ENCODE measurements around the gene NKD2. TPM values are rescaled to one million over a fixed set of nuclear protein-coding genes. Genes with fewer than 3 reads are reported as not detected.

Gene NKD2
- total and polyA plus RNA-seq, 7 donors = 0.08 to 0.96 (median 0.63) TPM; not detected in 1

DNA sequence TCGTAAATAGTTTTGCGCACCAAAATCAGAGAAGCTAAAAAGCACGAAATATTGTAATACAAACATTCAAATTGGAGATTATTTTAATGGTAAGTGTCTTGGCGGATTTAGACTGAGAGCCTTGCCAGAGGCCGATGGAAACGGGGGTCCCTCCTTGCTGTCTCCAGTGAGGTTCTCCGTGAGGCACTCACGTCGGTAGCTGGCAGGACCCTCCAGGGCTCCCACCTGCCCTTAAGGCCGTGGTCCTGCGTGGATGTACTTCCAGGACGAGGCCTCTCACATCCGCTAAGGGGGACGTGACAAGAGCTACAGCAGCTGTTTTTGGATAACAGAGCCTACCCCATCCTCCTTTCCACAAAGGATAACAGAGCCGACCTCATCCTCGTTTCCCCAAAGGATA is 7.9 kb downstream of the NKD2 start:
- Histone ChIP-seq H3K27ac (no peak overlapping the region), H3K4me1 (no peaks in the 10 kb centered on the region), H3K9me3 (no peaks in the 10 kb centered on the region), H3K4me3 (no peak overlapping the region), H3K36me3 (ENCODE audit: insufficient read depth in 1 of 2, low read depth in 1 of 2) (no peaks in the 10 kb centered on the region), H3K27me3 (ENCODE audit: insufficient read depth in 3 of 3, low read length in 2 of 3) (peaks cover 0 to 28% (median 4%) of the 10 kb centered on the region in 3 donors)
- TF ChIP-seq, protein P1, sequence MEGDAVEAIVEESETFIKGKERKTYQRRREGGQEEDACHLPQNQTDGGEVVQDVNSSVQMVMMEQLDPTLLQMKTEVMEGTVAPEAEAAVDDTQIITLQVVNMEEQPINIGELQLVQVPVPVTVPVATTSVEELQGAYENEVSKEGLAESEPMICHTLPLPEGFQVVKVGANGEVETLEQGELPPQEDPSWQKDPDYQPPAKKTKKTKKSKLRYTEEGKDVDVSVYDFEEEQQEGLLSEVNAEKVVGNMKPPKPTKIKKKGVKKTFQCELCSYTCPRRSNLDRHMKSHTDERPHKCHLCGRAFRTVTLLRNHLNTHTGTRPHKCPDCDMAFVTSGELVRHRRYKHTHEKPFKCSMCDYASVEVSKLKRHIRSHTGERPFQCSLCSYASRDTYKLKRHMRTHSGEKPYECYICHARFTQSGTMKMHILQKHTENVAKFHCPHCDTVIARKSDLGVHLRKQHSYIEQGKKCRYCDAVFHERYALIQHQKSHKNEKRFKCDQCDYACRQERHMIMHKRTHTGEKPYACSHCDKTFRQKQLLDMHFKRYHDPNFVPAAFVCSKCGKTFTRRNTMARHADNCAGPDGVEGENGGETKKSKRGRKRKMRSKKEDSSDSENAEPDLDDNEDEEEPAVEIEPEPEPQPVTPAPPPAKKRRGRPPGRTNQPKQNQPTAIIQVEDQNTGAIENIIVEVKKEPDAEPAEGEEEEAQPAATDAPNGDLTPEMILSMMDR (IDR thresholded peaks at IDR 0.05) = no peak
- ATAC-seq = no peak
- WGBS, 3 donors = 30 to 43% (median 38%) methylated on average over 16 of the region's 16 CpGs
- intact Hi-C loops (cut with DNase I) = no loop called here
- peak in 1 of 2 donors; percentile 25 for DNase-seq

GRCh38 chr5:1017056-1017455 is 8.5 kb downstream of the NKD2 start:
- intact Hi-C loops (cut with DNase I) = no loop called here
- no peaks in the 10 kb centered on the region for H3K4me1 ChIP-seq
- TF ChIP-seq, protein P1 (IDR thresholded peaks at IDR 0.05) = no peak
- peak; percentile 5 to 39 for DNase-seq
- H3K9me3 ChIP-seq = no peaks in the 10 kb centered on the region
- H3K4me3 ChIP-seq = no peak overlapping the region
- no peak overlapping the region for H3K27ac ChIP-seq
- H3K27me3 ChIP-seq (ENCODE audit: insufficient read depth in 3 of 3, low read length in 2 of 3) = peaks cover 0 to 24% (median 4%) of the 10 kb centered on the region in 3 donors
- ATAC-seq = no peak
- H3K36me3 ChIP-seq (ENCODE audit: insufficient read depth in 1 of 2, low read depth in 1 of 2) = no peaks in the 10 kb centered on the region
- WGBS, 3 donors = 65 to 80% (median 79%) methylated on average over 11 to 12 of the region's 12 CpGs

DNA sequence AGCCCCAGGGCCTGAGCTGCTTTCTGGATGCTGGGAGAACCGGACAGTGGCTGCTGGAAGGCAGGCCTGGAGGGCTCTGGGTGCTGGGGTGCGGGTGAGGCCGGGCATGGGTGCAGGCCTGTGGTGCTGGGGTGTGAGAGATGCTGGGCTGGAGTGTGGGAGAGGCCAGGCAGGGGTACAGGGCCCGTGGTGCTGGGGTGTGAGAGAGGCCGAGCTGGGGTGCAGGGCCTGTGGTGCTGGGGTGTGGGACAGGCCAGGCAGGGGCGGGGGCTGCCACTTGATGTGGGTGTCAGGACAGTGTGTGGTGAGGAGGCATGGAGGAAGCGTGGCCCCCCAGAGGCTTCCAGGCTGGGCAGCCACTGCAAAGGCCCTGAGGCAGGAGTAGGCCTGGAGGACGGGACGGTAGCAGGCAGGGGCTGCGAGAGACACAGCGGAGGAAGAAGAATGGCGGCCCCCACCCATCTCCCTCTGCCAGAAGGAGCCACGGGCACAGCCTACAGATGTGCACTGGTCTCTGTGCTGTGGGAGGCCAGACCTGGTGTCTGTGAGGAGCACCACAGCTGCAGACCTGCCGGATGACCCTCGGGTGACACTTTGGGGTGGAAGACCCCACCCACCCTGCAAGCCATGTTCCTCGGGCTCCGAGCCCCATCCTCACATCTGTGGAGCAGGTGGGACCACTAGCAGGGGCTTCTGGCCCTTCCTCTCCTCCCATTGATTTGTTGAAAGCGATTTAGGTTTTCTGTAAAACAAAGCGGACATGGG is 9.3 kb downstream of the NKD2 start:
- DNase-seq = peak; percentile 8 to 41
- WGBS, 3 donors = 93 to 96% (median 94%) methylated on average over 19 of the region's 19 CpGs
- Histone ChIP-seq H3K4me3 (no peak overlapping the region), H3K36me3 (ENCODE audit: insufficient read depth in 1 of 2, low read depth in 1 of 2) (no peaks in the 10 kb centered on the region), H3K4me1 (no peaks in the 10 kb centered on the region), H3K27ac (no peak overlapping the region), H3K9me3 (no peaks in the 10 kb centered on the region), H3K27me3 (ENCODE audit: insufficient read depth in 3 of 3, low read length in 2 of 3) (peaks cover 0 to 19% (median 2%) of the 10 kb centered on the region in 3 donors)
- peak in 1 of 4 donors; percentile 8 for ATAC-seq
- TF ChIP-seq, protein P1 (IDR thresholded peaks at IDR 0.05) = no peak
- intact Hi-C loops (cut with DNase I) = no loop called here

DNA sequence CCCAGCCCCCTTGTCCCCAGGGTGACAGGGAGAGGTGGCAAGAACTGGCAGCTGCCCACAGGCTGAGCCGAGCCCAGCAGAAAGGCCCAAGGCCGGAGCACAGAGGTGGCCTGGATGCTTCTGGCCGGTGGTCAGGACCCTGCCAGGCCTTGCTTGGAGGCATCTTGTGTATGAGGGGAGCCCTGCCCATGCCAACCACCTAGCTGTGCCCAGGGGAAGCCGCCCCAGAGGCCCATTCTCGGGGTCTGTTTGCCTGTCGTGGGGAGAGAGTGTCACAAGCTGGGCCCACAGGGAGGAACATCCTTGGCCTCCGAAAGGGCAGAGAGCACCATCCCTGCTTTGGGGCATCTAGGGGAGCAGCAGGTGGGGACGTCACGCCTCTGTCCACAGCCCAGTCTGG is 10.0 kb downstream of the NKD2 start:
- no peak overlapping the region for H3K4me3 ChIP-seq
- ATAC-seq (no peak), DNase-seq (peak; percentile 6 to 32)
- TF ChIP-seq, protein P1 (IDR thresholded peaks at IDR 0.05) = no peak
- no peaks in the 10 kb centered on the region for H3K4me1 ChIP-seq
- no peak overlapping the region for H3K27ac ChIP-seq
- H3K36me3 ChIP-seq (ENCODE audit: insufficient read depth in 1 of 2, low read depth in 1 of 2) = no peaks in the 10 kb centered on the region
- intact Hi-C loops (cut with DNase I) = no loop called here
- peaks cover 0 to 12% (median 2%) of the 10 kb centered on the region in 3 donors for H3K27me3 ChIP-seq (ENCODE audit: insufficient read depth in 3 of 3, low read length in 2 of 3)
- WGBS, 3 donors = 89 to 96% (median 92%) methylated on average over 8 to 9 of the region's 9 CpGs
- no peaks in the 10 kb centered on the region for H3K9me3 ChIP-seq
